Endothelial cell of umbilical vein (primary cell): Measurements from ENCODE around the gene PGLYRP4. TPM values are rescaled to one million over a fixed set of nuclear protein-coding genes. Genes with fewer than 3 reads are reported as not detected.

Source experiments
- BruUV-seq: library from RNA; stranded (reverse); fragments of 400-500 nt; replicated peaks from 2 replicates; lab custom pipeline; 2021; lab: Mats Ljungman, UMichigan
- CTCF ChIA-PET: fragments of 300-600, 350-600 bp; sonication (Branson Sonifier 250); formaldehyde crosslinking; loops from one replicate; lab custom pipeline; 2021; ENCODE audit warnings: antibody characterized with exemption, inconsistent platforms; lab: Charles Lee
- POLR2A ChIA-PET: fragments of 300-600, 350-600 bp; sonication (Branson Sonifier 250); formaldehyde crosslinking; loops from one replicate; lab custom pipeline; 2021; ENCODE audit warnings: antibody characterized with exemption, inconsistent platforms; lab: Charles Lee
- DNase-seq: peaks from one replicate; pipeline ENCODE4 v3.0.0-alpha.2; 2011; ENCODE audit warnings: low read depth, low spot score
- FAIRE-seq: peaks from 2 replicates; lab custom pipeline; 2011; peaks lifted over from hg19 to GRCh38; lab: Jason Lieb, UNC
- H2AFZ ChIP-seq: 2 replicates; pipeline ENCODE4 v1.6.0; 2012; ENCODE audit warnings: low read depth, low read length, control low read depth, inconsistent platforms
- H3K27ac ChIP-seq: 2 replicates; pipeline ENCODE4 v1.5.1; 2011; ENCODE audit warnings: low read depth, mild to moderate bottlenecking, control low read depth, low read length, moderate library complexity; ENCODE audit not compliant: insufficient read depth
- H3K27me3 ChIP-seq, 2 experiments: 2 replicates each; pipeline versions ENCODE4 v1.6.0 to v1.6.1; 2011; ENCODE audit warnings: low read length in 2 of 2, mixed read lengths in 1 of 2; ENCODE audit not compliant: control insufficient read depth in 2 of 2, insufficient read depth in 2 of 2
- H3K36me3 ChIP-seq, 2 experiments: 2 replicates in 1 of 2; 3 replicates in 1 of 2; pipeline ENCODE4 v1.5.1; 2011; ENCODE audit warnings: low read length in 2 of 2, mild to moderate bottlenecking in 1 of 2, moderate library complexity in 1 of 2; ENCODE audit not compliant: control insufficient read depth in 2 of 2, insufficient read depth in 2 of 2; ENCODE audit errors: extremely low read depth in 1 of 2
- H3K4me1 ChIP-seq: 3 replicates; pipeline ENCODE4 v1.5.1; 2011; ENCODE audit warnings: mild to moderate bottlenecking, low read length; ENCODE audit not compliant: control insufficient read depth, insufficient read depth; ENCODE audit errors: extremely low read depth
- H3K4me2 ChIP-seq: 2 replicates; pipeline ENCODE4 v1.6.1; 2011; ENCODE audit warnings: low read length, control low read depth, mixed read lengths; ENCODE audit not compliant: insufficient read depth
- H3K4me3 ChIP-seq, 3 experiments: fragments of 200-600 bp in 1 of 3; sonication (generic), shearing (Covaris generic) in 1 of 3; replicated peaks in 1 of 3; 2 replicates each; pipeline ENCODE4 v1.5.1; 2011 to 2016; ENCODE audit warnings: control low read depth in 3 of 3, low read length in 3 of 3, mild to moderate bottlenecking in 2 of 3, inconsistent platforms in 1 of 3, low read depth in 1 of 3, moderate library complexity in 1 of 3; ENCODE audit not compliant: insufficient read depth in 1 of 3
- H3K79me2 ChIP-seq: 2 replicates; pipeline ENCODE4 v1.6.0; 2012; ENCODE audit warnings: low read length, inconsistent platforms; ENCODE audit not compliant: control insufficient read depth, insufficient read depth
- H3K9ac ChIP-seq: replicated peaks from 2 replicates; pipeline ENCODE3; 2011; ENCODE audit warnings: low read length, control low read depth; ENCODE audit not compliant: insufficient read depth; ENCODE audit errors: extremely low read depth
- H3K9me1 ChIP-seq: replicated peaks from 3 replicates; pipeline ENCODE4 v1.6.0; 2011; ENCODE audit warnings: mild to moderate bottlenecking, low read length; ENCODE audit not compliant: control insufficient read depth, insufficient read depth; ENCODE audit errors: extremely low read depth
- H3K9me3 ChIP-seq: replicated peaks from 2 replicates; pipeline ENCODE4 v1.5.1; 2012; ENCODE audit warnings: low read length, inconsistent platforms; ENCODE audit not compliant: control insufficient read depth, insufficient read depth
- H4K20me1 ChIP-seq: replicated peaks from 2 replicates; pipeline ENCODE3; 2011; ENCODE audit warnings: mild to moderate bottlenecking, low read length; ENCODE audit not compliant: control insufficient read depth, insufficient read depth; ENCODE audit errors: extremely low read depth
- CTCF ChIP-seq, 2 donors: IDR thresholded peaks; 1 replicate in 1 of 2; 2 replicates in 1 of 2; pipeline ENCODE4 v1.5.1; 2011; ENCODE audit warnings: low read length in 2 of 2, mild to moderate bottlenecking in 2 of 2, moderate library complexity in 2 of 2, control low read depth in 1 of 2, inconsistent platforms in 1 of 2, low read depth in 1 of 2; ENCODE audit not compliant: insufficient read depth in 1 of 2; ENCODE audit errors: extremely low read depth in 1 of 2
- GATA2 ChIP-seq: IDR thresholded peaks from 2 replicates; pipeline ENCODE4 v1.7.0; 2011; ENCODE audit warnings: low read depth, mild to moderate bottlenecking, moderate library complexity, mixed read lengths, low read length; ENCODE audit not compliant: insufficient read length, insufficient read depth
- dilution Hi-C: fragments of 300-500 bp; cut with MboI; formaldehyde crosslinking; loops from one replicate; pipeline ENCODE4 v1.15.0; 2019; ENCODE audit warnings: low sequenced_read_pairs; ENCODE audit not compliant: extremely low pct_ligation_motif_present
- intact Hi-C: fragments of 100-400 bp; cut with micrococcal nuclease; formaldehyde crosslinking; loops from one replicate; pipeline ENCODE4 v1.10.0; 2022
- polyA plus RNA-seq, 4 experiments: library from polyadenylated mRNA; depleted of rRNA in 3 of 4; stranded (reverse) in 3 of 4; unstranded in 1 of 4; fragments of >200 nt; gene quantifications; 2 replicates each; pipeline versions ENCODE4 v1.2.1 to v1.2.3, GENCODE V29; 2011 to 2012; ENCODE audit warnings: missing spikeins in 1 of 4
- small RNA-seq: library from RNA; depleted of rRNA; stranded (forward); fragments of <200 nt; gene quantifications from one replicate; pipeline ENCODE3, GENCODE V24; 2012; ENCODE audit warnings: low replicate concordance, low read depth; ENCODE audit not compliant: insufficient read depth, insufficient read length
- total RNA-seq: library from RNA; stranded (reverse); gene quantifications from 2 replicates; pipeline ENCODE4 v1.2.3, GENCODE V29; 2021

Gene PGLYRP4
- total and polyA plus RNA-seq, 2 donors (not counting 3 experiments of a cell fraction or from before 2014, with no cell fraction given) = not detected

- H3K79me2 ChIP-seq = no peaks in the 10 kb centered on the region
- H3K4me2 ChIP-seq = no peak overlapping the region
- no peak overlapping the region for H3K27ac ChIP-seq
- no peak for FAIRE-seq
- CTCF ChIA-PET = interaction anchor here (0.6 to 1.6 kb wide), 4 partner anchors 8 to 21 kb away, joined by 3 to 6 read pairs (median 4); no protein-coding TSS in a partner anchor
- no TSS peak for BruUV-seq
- no peak overlapping the region for H2AFZ ChIP-seq
- intact Hi-C loops (no loop called here), dilution Hi-C loops (no loop called here)
- H3K36me3 ChIP-seq = no peaks in the 10 kb centered on the region
- TF ChIP-seq GATA2 (no peak), CTCF (IDR thresholded peaks at IDR 0.05; ENCODE audit: extremely low read depth in 1 of 2, insufficient read depth in 1 of 2, low read depth in 1 of 2, low read length in 2 of 2) (peak; percentile 40 to 64)
- no peak for DNase-seq
- H3K9me3 ChIP-seq = no peaks in the 10 kb centered on the region
- no peaks in the 10 kb centered on the region for H3K4me1 ChIP-seq
- POLR2A ChIA-PET = no interaction called here
- H4K20me1 ChIP-seq = no peaks in the 10 kb centered on the region
- H3K9me1 ChIP-seq = no peaks in the 10 kb centered on the region
- no peak overlapping the region for H3K9ac ChIP-seq
- H3K4me3 ChIP-seq = no peak overlapping the region
- H3K27me3 ChIP-seq = no peaks in the 10 kb centered on the region
Observed at GRCh38 chr1:153288634-153289275, 59.9 kb downstream of the PGLYRP4 start.

Small RNAs within 50 kb of the gene (small RNA-seq; reads per million reads assigned to genes)
- gene RNU6-160P = not detected
- gene S100A15A = not detected

Other genes starting within 250 kb of the PGLYRP4 start
- not detected in 2 replicates for gene SPRR2F, start 235.3 kb downstream of the PGLYRP4 start, total RNA-seq
- gene SPRR2F, start 235.3 kb downstream of the PGLYRP4 start, polyA plus RNA-seq = not detected in 2 replicates
- gene SPRR2G, start 198.0 kb downstream of the PGLYRP4 start, total RNA-seq = not detected in 2 replicates
- gene SPRR2G, start 198.0 kb downstream of the PGLYRP4 start, polyA plus RNA-seq = not detected in 2 replicates
- not detected in 2 replicates for gene LELP1, start 145.4 kb downstream of the PGLYRP4 start, total RNA-seq
- gene LELP1, start 145.4 kb downstream of the PGLYRP4 start, polyA plus RNA-seq = not detected in 2 replicates
- gene PRR9, start 131.3 kb downstream of the PGLYRP4 start, total RNA-seq = not detected in 2 replicates
- gene PRR9, start 131.3 kb downstream of the PGLYRP4 start, polyA plus RNA-seq = not detected in 2 replicates
- not detected in 2 replicates for gene LORICRIN, start 89.2 kb downstream of the PGLYRP4 start, total RNA-seq
- gene LORICRIN, start 89.2 kb downstream of the PGLYRP4 start, polyA plus RNA-seq = not detected in 2 replicates
- not detected in 2 replicates for gene PGLYRP3, start 35.9 kb downstream of the PGLYRP4 start, total RNA-seq
- not detected in 2 replicates for gene PGLYRP3, start 35.9 kb downstream of the PGLYRP4 start, polyA plus RNA-seq
- not detected in 2 replicates for gene S100A9, start 9.0 kb upstream of the PGLYRP4 start, total RNA-seq
- gene S100A9, start 9.0 kb upstream of the PGLYRP4 start, polyA plus RNA-seq = not detected in 2 replicates
- not detected in 2 replicates for gene S100A12, start 26.8 kb upstream of the PGLYRP4 start, total RNA-seq
- gene S100A12, start 26.8 kb upstream of the PGLYRP4 start, polyA plus RNA-seq = not detected in 2 replicates
- gene S100A8, start 42.2 kb upstream of the PGLYRP4 start, total RNA-seq = not detected in 2 replicates
- gene S100A8, start 42.2 kb upstream of the PGLYRP4 start, polyA plus RNA-seq = not detected in 2 replicates
- gene S100A7A, start 67.7 kb upstream of the PGLYRP4 start, total RNA-seq = not detected in 2 replicates
- gene S100A7A, start 67.7 kb upstream of the PGLYRP4 start, polyA plus RNA-seq = not detected in 2 replicates
- not detected in 2 replicates for gene S100A7, start 111.8 kb upstream of the PGLYRP4 start, total RNA-seq
- gene S100A7, start 111.8 kb upstream of the PGLYRP4 start, polyA plus RNA-seq = not detected in 2 replicates
- 908 and 937 TPM in 2 replicates for gene S100A6, start 187.2 kb upstream of the PGLYRP4 start, total RNA-seq
- 552 and 1,048 TPM in 2 replicates for gene S100A6, start 187.2 kb upstream of the PGLYRP4 start, polyA plus RNA-seq
- not detected in 2 replicates for gene S100A5, start 192.1 kb upstream of the PGLYRP4 start, total RNA-seq
- gene S100A5, start 192.1 kb upstream of the PGLYRP4 start, polyA plus RNA-seq = not detected in 2 replicates
- not detected in 2 replicates for gene S100A4, start 197.0 kb upstream of the PGLYRP4 start, total RNA-seq
- 0.62 and 1.1 TPM in 2 replicates for gene S100A4, start 197.0 kb upstream of the PGLYRP4 start, polyA plus RNA-seq
- 0.42 TPM in 1 of 2 replicates, not detected in the other for gene S100A3, start 200.4 kb upstream of the PGLYRP4 start, total RNA-seq
- gene S100A3, start 200.4 kb upstream of the PGLYRP4 start, polyA plus RNA-seq = 1.3 and 1.9 TPM in 2 replicates
- gene S100A2, start 217.0 kb upstream of the PGLYRP4 start, total RNA-seq = 4.0 and 4.4 TPM in 2 replicates
- gene S100A2, start 217.0 kb upstream of the PGLYRP4 start, polyA plus RNA-seq = 3.9 and 4.3 TPM in 2 replicates